ENCODE results near the gene ZNF654.
A peak's percentile ranks its signal among the peaks of the same experiment; 100 is the strongest.

The ZNF654 gene

GRCh38 chr3:88132894-88133293 lies 73.8 kb downstream of the ZNF654 start:
- DNase-seq (no peak), ATAC-seq (replicated peaks) (no peak)
- Mint-ChIP-seq H3K27ac (peak overlapping the region in 1 of 2 donors; percentile 4), H3K36me3 (ENCODE audit: insufficient read depth) (peaks cover 20% of the 10 kb centered on the region), H3K4me3 (no peak overlapping the region), H3K27me3 (no peaks in the 10 kb centered on the region), H3K4me1 (ENCODE audit: low read depth in 2 of 2) (no peaks in the 10 kb centered on the region), H3K9me3 (no peaks in the 10 kb centered on the region)

- H3K27me3 Mint-ChIP-seq, result no peaks in the 10 kb centered on the region
- ATAC-seq (replicated peaks) (no peak), DNase-seq (no peak)
- H3K27ac Mint-ChIP-seq, result peak overlapping the region; percentile 4 to 9
- no peaks in the 10 kb centered on the region for H3K9me3 Mint-ChIP-seq
- H3K4me3 Mint-ChIP-seq, result no peak overlapping the region
- H3K4me1 Mint-ChIP-seq (ENCODE audit: low read depth in 2 of 2), result no peaks in the 10 kb centered on the region
- H3K36me3 Mint-ChIP-seq (ENCODE audit: insufficient read depth), result peaks cover 24% of the 10 kb centered on the region
Measured at GRCh38 chr3:88133711-88134263, 74.7 kb downstream of the ZNF654 start.

DNA sequence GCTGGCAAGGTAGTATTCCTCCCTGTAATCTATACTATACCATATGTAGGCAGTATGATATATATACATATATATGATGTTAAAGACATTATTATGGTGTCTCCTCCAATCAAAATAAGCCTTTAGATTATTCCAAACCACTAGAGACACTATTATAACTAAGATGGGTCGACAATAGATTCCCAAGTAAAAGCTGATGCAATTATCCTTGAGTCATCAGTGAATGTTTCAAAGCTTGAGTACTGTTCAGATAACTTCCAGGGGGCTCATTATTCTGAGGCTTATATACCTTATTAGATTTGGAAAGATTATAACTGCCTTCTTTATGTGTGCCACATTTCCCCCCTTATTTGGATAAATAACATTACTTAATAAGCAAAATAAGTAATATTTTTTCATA lies 78.8 kb downstream of the ZNF654 start:
- no peak for ATAC-seq (replicated peaks)

DNA sequence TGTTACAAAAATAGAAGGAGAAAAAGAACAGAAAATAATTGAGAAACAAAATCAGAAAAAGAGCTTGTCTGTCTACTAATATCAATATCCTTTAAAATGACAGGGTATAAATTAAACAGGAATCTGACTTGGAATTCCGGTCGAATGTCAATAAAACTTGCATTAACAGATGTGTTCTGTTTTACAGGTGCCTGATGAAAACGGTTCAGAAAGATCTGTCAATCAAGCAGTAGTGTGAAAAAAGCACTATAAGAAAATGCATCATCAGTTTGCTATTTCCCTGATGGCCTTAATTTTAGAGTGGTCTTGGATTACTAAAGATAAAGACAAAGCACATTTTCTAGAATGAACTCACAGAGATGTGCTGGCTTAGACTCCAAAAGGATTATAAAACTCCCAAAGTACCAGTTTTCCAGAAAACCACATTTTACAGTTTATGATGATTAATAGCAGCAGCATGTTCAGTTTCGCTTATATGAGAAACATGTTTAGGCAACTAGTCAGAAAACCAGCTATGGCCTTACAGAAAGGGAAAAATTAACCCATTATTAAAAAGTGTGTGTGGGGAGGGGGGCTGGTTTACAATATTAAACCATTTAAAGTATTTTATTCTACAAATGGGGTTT lies 82.5 kb downstream of the ZNF654 start:
- Mint-ChIP-seq H3K36me3 (ENCODE audit: insufficient read depth) (peaks cover 17% of the 10 kb centered on the region), H3K27ac (peak overlapping the region in 1 of 2 donors; percentile 76), H3K27me3 (no peaks in the 10 kb centered on the region), H3K4me3 (no peak overlapping the region), H3K9me3 (no peaks in the 10 kb centered on the region), H3K4me1 (ENCODE audit: low read depth in 2 of 2) (peaks cover 0 to 5% of the 10 kb centered on the region in 2 donors)
- no peak for DNase-seq
- no peak for ATAC-seq (replicated peaks)

More for the DNA sequence above, 78.8 kb downstream of the ZNF654 start:
- Mint-ChIP-seq H3K4me3 (no peak overlapping the region), H3K36me3 (ENCODE audit: insufficient read depth) (peaks cover 21% of the 10 kb centered on the region), H3K27me3 (no peaks in the 10 kb centered on the region), H3K4me1 (ENCODE audit: low read depth in 2 of 2) (peaks cover 0 to 5% of the 10 kb centered on the region in 2 donors), H3K27ac (no peak overlapping the region), H3K9me3 (no peaks in the 10 kb centered on the region)
- no peak for DNase-seq

- ATAC-seq (replicated peaks) (peak; percentile 51), DNase-seq (no peak)
- Mint-ChIP-seq H3K27ac (no peak overlapping the region), H3K36me3 (ENCODE audit: insufficient read depth) (peaks cover 11% of the 10 kb centered on the region), H3K4me1 (ENCODE audit: low read depth in 2 of 2) (peaks cover 0 to 5% of the 10 kb centered on the region in 2 donors), H3K9me3 (no peaks in the 10 kb centered on the region), H3K27me3 (no peaks in the 10 kb centered on the region), H3K4me3 (no peak overlapping the region)
Measured at GRCh38 chr3:88142094-88142624, 83.1 kb downstream of the ZNF654 start.

DNA sequence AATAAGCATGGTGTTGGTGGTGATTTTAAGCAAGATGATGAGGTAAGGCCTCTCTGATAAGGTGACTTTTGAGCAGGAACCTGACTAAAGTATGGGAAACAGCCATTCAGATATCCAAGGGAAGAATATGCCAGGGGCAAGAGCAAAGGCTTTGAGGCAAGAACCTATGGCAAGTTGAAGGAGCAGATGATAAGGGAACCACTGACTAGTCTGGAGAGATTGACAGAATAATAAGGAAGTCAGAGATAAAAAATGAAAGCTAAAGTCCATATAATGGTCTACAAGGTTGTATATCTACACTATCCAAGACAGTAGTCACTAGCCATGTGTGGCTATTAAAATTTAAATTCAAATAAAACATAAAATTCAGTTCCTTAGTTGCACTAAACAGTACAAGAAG lies 88.2 kb downstream of the ZNF654 start:
- ATAC-seq (replicated peaks) (no peak), DNase-seq (no peak)
- Mint-ChIP-seq H3K9me3 (no peaks in the 10 kb centered on the region), H3K36me3 (ENCODE audit: insufficient read depth) (peaks cover 18% of the 10 kb centered on the region), H3K4me1 (ENCODE audit: low read depth in 2 of 2) (peaks cover 14 to 18% of the 10 kb centered on the region in 2 donors), H3K4me3 (no peak overlapping the region), H3K27ac (no peak overlapping the region), H3K27me3 (no peaks in the 10 kb centered on the region)

DNA sequence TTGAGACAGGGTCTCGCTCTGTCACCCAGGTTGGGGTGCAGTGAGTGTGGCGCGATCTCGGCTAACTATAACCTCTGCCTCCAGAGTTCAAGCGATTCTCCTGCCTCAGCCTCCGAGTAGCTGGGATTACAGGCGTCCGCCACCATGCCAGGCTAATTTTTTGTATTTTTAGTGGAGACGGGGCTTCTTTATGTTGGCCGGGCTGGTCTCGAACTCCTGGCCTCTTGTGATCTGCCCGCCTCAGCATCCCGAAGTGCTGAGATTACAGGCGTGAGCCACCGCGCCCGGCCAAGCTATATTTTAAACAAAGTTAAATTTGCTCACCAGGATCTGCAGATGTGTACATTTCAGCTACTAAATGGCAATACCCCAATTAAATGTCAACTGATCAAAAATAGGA lies 89.6 kb downstream of the ZNF654 start:
- Mint-ChIP-seq H3K4me1 (ENCODE audit: low read depth in 2 of 2) (peaks cover 16 to 20% of the 10 kb centered on the region in 2 donors), H3K27me3 (no peaks in the 10 kb centered on the region), H3K9me3 (no peaks in the 10 kb centered on the region), H3K27ac (peak overlapping the region; percentile 94 to 97), H3K36me3 (ENCODE audit: insufficient read depth) (peaks cover 26% of the 10 kb centered on the region), H3K4me3 (peak overlapping the region; percentile 90 to 96)
- DNase-seq, result no peak
- ATAC-seq (replicated peaks), result no peak

DNA sequence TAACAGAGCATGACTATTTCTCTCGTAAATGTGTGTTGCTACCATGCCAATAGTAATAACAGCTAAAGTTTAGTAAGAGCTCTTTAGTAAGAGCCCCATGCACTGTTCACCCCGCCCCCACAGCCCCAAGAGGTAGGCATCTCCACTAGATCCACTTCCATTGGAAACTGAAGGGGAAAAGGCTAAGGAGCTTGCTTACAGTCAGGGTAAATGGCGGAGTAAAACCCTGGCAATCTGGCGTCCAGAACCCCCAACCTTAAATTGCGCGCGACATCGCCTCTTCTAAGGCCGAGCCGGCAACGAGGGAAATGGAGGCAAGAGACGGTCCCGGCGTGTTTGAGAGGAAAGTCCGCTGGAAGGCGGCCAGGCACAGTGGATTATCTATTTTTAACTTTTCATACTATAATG lies 90.0 kb downstream of the ZNF654 start:
- peaks cover 29% of the 10 kb centered on the region for H3K36me3 Mint-ChIP-seq (ENCODE audit: insufficient read depth)
- H3K9me3 Mint-ChIP-seq, result no peaks in the 10 kb centered on the region
- H3K4me1 Mint-ChIP-seq (ENCODE audit: low read depth in 2 of 2), result peaks cover 16 to 20% of the 10 kb centered on the region in 2 donors
- peak overlapping the region; percentile 94 to 97 for H3K27ac Mint-ChIP-seq
- ATAC-seq (replicated peaks) (peak; percentile 2), DNase-seq (peak in 1 of 3 experiments; percentile 1)
- H3K27me3 Mint-ChIP-seq, result no peaks in the 10 kb centered on the region
- peak overlapping the region; percentile 90 to 96 for H3K4me3 Mint-ChIP-seq

DNA sequence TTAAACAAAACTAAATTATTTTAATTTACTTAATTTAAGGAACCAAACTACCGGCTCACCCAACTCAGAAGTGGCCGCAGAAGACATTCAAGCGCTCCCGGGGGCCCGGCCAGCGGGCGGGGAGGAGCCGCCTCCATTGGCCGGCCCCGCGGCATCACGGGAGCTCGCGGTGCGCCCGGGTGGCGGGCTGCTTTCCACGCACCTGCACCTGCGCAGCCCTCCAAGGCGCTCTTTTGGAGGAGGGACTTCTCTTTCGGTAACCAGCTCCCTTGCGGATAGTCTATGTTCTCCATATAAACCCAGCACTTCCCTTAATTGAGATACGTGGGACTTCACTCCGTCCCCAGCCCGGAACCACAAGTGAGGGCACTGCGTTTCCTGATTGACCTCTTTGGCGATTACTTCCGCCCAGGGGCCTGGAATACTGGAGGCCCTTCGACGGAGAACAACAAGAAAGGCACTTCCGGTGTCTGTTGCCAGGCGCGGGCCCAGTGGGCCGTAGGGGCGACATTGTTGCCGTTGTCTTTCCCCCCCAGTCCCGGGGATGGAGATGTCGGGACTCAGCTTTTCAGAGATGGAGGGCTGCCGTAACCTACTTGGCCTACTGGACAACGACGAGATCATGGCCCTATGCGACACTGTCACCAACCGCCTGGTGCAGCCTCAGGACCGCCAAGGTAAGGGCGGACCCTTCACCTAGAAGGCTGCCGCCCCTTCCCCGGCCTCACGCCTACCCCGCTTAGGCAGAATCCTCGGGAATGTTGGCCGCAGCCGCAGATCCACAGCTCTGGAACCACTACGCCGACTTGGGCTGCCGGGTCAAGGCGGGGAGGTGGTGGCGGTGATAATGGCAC lies 90.7 kb downstream of the ZNF654 start, which contains the start of gene C3orf38:
C3orf38 (plus strand) TSS at position 451 of the 854 bp plus-strand sequence; CDS start at position 545, 94 bp downstream.
- Mint-ChIP-seq H3K4me3 (peak within 1 kb of the TSS; percentile 90 to 96), H3K36me3 (ENCODE audit: insufficient read depth) (peaks cover 36% of the 10 kb centered on the region), H3K27ac (peak within 1 kb of the TSS; percentile 94 to 97), H3K9me3 (no peaks in the 10 kb centered on the region), H3K27me3 (no peaks in the 10 kb centered on the region), H3K4me1 (ENCODE audit: low read depth in 2 of 2) (peaks cover 16 to 20% of the 10 kb centered on the region in 2 donors)
- ATAC-seq (replicated peaks) (peak; percentile 92), DNase-seq (peak; percentile 74 to 78 (median 76))

DNA sequence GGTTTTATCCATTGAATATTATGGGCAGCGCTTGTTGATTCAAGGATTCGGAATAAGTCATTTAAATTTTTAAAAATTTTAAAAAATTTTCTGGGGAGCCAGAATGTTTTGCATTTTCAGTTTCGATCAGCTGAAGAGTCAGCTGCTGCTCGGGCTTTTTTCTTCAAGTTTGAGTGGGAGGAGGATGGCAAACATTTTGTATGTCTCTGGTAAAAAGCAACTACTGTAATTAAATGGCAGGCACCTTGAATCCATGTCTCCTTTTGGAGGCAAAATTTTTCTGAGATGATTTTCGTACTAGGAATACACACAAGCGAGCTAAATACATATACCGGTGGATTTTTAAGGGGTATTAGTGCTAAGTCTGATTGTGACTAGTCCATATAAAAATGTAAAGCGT lies 91.3 kb downstream of the ZNF654 start:
- ATAC-seq (replicated peaks) (peak; percentile 11), DNase-seq (peak in 2 of 3 experiments; percentile 10 to 11)
- H3K4me1 Mint-ChIP-seq (ENCODE audit: low read depth in 2 of 2), result peaks cover 16 to 20% of the 10 kb centered on the region in 2 donors
- no peaks in the 10 kb centered on the region for H3K9me3 Mint-ChIP-seq
- no peaks in the 10 kb centered on the region for H3K27me3 Mint-ChIP-seq
- H3K36me3 Mint-ChIP-seq (ENCODE audit: insufficient read depth), result peaks cover 42% of the 10 kb centered on the region
- H3K27ac Mint-ChIP-seq, result peak overlapping the region; percentile 94 to 97
- H3K4me3 Mint-ChIP-seq, result peak overlapping the region; percentile 90 to 96

DNA sequence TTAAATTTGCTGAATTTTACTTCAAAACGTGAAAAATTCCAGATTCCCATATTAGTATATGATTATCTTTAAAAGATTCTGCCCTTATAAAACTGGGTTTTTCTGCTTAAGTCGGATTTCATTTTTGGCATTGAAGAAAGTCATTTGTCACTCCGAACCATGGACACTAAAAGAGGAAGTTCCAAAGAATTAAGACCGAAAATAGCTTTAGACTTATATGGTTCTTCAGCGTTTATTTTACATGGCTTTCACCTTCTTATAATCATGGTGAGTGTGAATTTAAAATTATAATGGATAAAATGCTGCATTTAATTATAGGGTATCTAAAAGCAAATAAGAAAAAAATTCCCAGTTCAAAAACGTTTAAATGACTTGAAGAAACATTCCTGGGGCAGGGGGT lies 91.8 kb downstream of the ZNF654 start:
- Mint-ChIP-seq H3K4me3 (peak overlapping the region; percentile 90 to 96), H3K36me3 (ENCODE audit: insufficient read depth) (peaks cover 46% of the 10 kb centered on the region), H3K4me1 (ENCODE audit: low read depth in 2 of 2) (peaks cover 16 to 20% of the 10 kb centered on the region in 2 donors), H3K27me3 (no peaks in the 10 kb centered on the region), H3K27ac (peak overlapping the region; percentile 94 to 97), H3K9me3 (no peaks in the 10 kb centered on the region)
- DNase-seq (no peak), ATAC-seq (replicated peaks) (no peak)

GRCh38 chr3:88151358-88151757 lies 92.3 kb downstream of the ZNF654 start:
- Mint-ChIP-seq H3K36me3 (ENCODE audit: insufficient read depth) (peaks cover 52% of the 10 kb centered on the region), H3K4me3 (peak overlapping the region; percentile 90 to 96), H3K9me3 (no peaks in the 10 kb centered on the region), H3K27me3 (no peaks in the 10 kb centered on the region), H3K27ac (peak overlapping the region; percentile 13 to 94), H3K4me1 (ENCODE audit: low read depth in 2 of 2) (peaks cover 16 to 20% of the 10 kb centered on the region in 2 donors)
- DNase-seq, result no peak
- ATAC-seq (replicated peaks), result no peak

- Mint-ChIP-seq H3K4me1 (ENCODE audit: low read depth in 2 of 2) (peaks cover 16 to 24% of the 10 kb centered on the region in 2 donors), H3K9me3 (no peaks in the 10 kb centered on the region), H3K4me3 (peak overlapping the region; percentile 6 to 90), H3K36me3 (ENCODE audit: insufficient read depth) (peaks cover 66% of the 10 kb centered on the region), H3K27me3 (no peaks in the 10 kb centered on the region), H3K27ac (peak overlapping the region; percentile 35 to 65)
- DNase-seq (no peak), ATAC-seq (replicated peaks) (no peak)
Measured at GRCh38 chr3:88152841-88153240, 93.8 kb downstream of the ZNF654 start.
